HG03460 (cell line): ENCODE measurements around the gene TMEM213.
"Not testable (repeated sequence)": the region's sequence is repeated elsewhere in the genome, so short reads cannot be mapped to it uniquely, and the experiment has no call there.

Experiments used
- ATAC-seq: cut with Tn5 transposase; IDR thresholded peaks from one replicate; pipeline ENCODE4 v1.9.1; 2021; ENCODE audit not compliant: unreplicated experiment

TMEM213 gene

DNA sequence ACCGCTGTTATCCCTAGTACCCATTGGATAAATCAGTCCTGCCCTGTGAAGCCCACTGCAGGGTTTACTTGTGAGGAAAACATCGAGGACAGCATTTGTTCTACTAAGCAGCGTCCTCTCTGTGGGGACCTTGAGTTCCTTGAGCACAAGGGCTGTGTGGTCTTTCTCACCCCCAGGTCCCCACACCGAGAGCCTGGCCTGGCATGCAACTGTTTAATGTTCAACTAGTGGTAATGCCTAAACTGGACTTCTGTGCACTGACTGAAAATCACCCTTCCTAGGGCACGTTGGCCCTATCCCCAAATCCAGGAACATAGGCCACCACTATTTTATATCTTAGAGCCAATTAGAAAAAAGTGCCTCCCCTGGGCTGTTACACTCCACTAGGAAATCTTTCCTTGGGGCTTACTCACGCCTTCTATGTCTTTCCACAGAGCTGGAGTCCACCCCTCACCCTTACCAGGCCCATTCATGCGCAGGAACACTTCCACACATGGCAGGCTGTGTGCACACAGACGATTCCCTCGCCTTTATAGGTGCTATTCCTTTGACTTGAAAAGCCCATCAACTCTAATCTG, 1.7 kb upstream of the TMEM213 start:
- ATAC-seq: no peak

DNA sequence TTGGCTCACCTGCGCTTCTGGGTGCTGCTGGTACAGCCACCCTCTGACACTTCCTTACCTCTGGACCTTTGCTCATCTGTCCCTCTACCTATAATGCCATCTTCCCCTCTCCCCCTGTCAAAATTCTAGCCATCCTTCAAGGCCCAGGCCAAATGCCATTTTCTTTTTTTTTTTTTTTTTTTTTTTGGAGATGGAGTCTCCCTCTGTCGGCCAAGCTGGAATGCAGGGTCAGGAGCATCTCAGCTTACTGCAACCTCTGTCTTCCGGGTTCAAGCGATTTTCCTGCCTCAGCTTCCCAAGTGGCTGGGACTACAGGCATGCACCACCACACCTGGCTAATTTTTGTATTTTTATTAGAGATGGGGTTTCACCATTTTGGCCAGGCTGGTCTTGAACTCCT, 748 bp upstream of the TMEM213 start:
- ATAC-seq: not testable (repeated sequence)

DNA sequence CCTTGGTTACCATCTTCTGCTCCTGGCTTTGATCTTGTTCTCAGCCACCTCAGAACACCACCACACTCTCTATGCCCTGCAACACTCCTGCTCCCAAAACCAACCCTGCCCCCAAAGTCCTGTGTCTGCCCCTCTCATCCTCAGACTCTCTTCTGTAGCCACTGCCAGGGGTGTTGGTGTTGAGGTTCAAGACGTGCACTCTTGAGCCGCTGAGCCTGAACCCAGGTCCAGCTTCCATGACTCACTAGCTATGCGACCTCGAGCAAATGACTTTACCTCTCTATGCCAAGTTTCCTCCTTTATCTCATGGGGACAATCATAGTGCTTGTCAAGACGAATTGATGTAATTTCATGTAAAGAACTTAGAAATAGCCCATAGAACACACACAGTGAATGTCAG, 1.0 kb downstream of the TMEM213 start:
- ATAC-seq: no peak

DNA sequence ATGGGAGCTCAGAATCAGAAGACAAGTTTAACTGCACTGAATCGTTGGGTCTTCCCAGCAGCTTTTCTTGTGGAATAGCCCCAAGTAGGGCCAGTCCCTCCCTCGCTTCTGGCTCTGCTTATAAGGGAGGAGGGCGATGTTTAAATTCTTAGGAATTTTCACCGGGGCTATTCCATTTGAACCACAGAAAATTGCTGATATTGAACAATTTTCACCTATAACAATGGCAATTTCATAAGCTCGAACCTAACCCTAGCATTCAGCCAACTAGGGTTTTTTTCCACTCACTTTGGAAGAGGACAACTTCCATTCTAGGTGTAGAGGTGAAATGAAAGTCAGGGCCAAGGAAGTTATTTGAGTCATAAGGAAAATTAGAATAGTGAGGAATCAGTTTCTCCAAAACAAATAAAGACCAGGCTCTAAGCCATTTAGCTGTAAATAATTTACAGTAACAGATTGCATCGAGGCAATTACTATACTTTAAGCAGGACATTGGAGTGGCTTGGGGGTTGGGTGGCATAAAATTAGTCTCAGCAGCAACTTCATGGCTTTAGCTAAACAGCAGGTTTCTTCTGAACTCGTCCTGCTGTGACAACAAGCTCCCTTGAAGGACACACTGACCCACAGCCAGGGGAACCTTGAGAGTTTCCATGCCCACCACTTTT, 1.7 kb downstream of the TMEM213 start:
- no peak for ATAC-seq

DNA sequence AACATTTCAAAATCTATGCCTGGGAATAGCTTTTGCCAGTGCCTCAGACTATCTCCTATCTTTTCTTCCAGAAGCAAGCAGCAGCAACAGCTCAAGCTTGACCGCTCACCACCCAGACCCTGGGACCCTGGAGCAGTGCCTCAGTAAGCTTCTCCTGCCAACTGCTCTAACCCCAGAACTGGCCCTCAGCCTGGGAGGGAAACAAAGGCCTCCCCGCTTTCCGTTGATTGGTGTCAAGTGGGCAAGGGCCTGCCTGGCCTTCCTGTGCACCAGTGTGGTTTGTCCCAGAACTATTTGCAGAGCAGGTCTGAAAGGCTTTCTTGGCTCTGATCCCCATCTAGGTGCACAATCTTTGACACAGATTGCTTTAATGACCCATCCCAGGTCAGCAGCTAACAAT, 3.5 kb downstream of the TMEM213 start:
- no peak for ATAC-seq

DNA sequence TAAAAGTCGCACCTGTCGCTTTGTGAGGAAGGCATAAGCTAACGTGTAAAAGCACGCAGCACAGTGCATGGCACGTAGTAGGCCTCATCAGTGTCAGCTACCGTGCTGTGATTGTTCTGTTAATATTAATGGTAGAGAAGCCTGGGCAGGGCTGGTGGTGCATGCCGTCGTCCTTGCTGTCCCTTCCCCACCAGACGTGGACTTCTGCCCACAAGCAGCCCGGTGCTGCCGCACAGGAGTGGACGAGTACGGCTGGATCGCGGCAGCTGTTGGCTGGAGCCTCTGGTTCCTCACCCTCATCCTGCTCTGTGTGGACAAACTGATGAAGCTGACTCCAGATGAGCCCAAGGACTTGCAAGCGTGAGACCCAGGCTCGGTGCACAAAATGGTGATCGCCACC, 4.9 kb downstream of the TMEM213 start:
- ATAC-seq: no peak

DNA sequence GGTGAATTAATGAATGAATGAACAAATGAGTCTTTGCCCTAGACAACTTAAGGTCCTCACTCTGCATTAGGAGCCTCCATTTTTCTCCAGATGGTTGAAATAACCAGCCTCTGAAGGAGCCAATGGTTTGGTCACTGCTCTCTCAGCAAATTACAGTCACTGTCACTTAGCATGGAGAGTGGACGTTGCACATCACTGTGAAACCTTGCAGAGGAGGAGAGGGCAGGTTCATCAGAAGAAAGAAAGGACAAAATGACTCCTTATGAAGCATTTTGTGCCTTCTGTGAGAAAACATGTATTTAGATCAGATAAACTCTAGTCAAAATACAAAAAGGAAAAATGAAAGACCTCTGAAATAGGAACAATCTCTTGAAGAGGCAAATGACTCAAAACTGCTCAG, 6.8 kb downstream of the TMEM213 start:
- ATAC-seq: no peak

DNA sequence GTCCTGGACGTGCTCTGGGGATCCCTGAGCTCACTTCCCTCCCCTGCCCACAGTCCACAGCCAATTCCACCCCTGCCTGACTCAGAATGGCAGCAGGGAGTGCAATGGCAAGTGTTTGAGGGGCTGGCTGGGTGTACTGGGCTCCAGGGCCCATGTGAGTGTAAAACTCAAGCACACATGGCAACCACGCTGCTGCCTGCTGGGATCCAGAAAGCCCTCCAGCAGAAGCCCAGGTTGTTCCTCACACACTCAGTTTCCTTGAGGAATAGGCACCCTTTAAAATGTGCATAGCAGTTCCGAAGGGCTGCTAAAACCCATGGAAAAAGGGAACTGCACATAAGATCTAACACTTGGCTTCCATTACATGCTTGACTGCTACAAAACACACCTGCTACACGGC, 11.6 kb downstream of the TMEM213 start:
- no peak for ATAC-seq

DNA sequence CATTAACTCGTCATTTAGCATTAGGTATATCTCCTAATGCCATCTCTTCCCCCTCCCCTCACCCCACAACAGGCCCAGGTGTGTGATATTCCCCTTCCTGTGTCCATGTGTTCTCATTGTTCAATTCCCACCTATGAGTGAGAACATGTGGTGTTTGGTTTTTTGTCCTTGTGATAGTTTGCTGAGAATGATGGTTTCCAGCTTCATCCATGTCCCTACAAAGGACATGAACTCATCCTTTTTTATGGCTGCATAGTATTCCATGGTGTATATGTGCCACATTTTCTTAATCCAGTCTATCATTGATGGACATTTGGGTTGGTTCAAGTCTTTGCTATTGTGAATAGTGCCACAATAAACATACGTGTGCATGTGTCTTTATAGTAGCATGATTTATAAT, 13.5 kb downstream of the TMEM213 start:
- not testable (repeated sequence) for ATAC-seq

DNA sequence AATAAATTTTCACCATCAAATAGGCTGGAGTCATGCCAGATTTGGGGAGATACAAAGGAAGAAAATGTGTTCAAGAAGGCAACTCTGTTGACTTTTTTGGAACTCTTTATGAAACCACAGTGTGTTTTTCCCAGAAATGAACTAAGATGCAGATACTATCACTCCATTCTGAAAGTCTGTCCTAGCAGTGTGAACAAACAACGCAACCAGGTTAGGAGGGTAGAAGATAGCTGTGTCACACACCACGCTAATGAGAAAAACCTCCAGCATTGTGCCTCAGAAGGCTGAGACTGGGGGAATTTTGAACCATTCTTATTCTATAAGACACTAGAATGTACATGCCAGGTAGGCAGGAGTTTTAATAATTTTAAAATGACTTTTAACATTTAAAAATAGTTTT, 16.2 kb downstream of the TMEM213 start:
- ATAC-seq: no peak

DNA sequence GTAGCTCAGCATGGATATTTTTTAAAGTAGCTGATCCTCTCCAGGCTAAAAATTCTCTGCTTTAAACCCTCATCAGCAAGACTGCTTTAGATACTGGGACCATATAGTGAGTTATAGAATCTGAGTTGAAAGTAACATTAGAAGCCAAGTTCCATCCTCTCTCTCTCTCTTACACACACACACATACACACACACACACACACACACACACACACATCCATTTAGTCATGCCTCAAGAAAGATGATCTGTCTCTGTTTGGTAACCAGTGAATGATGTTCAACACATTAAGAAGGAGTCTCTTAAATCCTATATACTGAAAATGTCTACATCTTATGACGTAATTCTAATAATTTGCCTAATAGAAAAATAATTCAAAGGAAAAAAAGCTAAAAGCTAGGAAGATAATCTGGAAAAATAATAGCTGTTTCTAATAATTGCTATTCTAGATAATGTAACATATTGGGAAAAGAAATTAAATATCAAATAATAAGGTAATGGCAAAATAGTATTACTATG, 17.1 kb downstream of the TMEM213 start:
- ATAC-seq: no peak

DNA sequence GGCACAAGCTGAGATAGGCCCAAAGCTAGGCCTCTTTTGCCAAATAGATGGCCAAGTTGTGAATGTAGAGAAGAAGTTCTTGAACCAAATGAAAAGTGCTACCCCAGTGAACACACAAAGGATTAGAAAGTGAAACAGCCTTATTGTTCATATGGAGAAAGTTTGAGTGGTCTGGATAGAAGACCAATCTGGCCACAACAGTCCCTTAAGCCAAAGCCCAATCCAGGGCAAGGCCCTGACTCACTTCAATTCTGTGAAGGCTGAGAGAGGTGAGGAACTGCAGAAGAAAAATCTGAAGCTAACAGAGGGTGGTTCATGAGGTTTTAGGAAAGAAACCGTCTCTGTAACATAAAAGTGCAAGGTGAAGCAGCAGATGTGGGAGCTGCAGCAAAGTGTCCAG, 18.9 kb downstream of the TMEM213 start:
- ATAC-seq: no peak

DNA sequence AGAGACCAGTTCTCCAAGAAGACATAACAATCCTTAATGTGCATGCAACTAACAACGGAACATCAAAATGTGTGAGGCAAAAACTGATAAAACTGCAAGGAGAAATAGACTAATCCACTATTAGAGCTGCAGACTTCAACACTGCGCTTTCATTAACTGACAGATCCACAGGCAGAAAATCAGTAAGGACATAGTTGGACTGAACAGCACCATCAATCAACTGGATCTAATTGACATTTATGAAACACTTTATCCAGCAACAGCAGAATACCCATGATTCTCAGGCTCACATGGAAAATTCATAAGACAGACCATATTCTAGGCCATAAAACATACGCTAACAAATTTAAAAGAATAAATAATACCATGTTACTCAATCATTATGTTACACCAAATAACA, 21.8 kb downstream of the TMEM213 start:
- ATAC-seq: no peak

DNA sequence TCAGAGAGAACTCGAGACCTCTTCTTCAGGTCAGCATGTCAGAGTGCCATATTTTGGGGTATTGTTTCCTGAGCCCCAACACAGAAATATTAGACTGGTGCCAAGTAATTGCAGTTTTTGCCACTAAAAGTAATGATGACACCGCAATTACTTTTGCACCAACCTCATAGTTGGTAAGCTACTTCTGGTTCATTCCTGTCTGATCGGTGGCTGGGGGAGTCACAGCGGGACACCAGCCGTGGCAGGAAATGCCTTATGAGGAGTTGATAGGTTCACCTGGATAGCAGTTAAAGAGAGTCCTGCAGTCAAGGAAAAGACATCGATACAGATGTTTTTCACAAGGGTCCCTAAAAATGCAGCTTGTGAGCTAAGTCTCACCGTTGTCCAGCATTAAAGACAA, 24.1 kb downstream of the TMEM213 start:
- ATAC-seq: no peak

DNA sequence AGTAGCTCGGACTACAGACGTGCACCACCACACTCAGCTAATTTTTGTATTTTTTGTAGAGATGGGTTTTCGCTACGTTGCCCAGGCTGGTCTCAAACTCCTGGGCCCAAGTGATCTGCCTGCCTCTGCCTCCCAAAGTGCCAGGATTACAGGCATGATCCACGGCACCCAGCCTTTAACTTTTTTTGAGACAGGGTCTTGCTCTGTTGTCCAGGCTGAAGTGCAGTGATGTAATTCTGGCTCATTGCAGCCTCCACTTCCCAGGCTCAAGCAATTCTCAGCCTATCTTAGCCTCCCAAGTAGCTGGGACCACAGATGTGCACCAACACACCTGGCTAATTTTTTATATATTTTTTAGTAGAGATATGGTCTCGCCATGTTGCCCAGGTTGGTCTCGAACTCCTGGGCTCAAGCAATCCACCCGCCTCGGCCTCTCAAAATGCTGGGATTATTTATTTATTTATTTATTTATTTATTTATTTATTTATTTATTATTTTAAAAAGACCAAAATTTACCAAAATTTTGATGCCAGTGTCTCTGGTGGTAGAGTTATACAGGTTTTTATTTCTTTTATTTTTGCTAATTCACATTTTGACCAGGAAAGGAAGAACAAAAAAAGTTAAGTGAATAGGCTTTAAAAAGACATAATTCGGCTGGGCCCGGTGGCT, 25.2 kb downstream of the TMEM213 start:
- no peak for ATAC-seq

DNA sequence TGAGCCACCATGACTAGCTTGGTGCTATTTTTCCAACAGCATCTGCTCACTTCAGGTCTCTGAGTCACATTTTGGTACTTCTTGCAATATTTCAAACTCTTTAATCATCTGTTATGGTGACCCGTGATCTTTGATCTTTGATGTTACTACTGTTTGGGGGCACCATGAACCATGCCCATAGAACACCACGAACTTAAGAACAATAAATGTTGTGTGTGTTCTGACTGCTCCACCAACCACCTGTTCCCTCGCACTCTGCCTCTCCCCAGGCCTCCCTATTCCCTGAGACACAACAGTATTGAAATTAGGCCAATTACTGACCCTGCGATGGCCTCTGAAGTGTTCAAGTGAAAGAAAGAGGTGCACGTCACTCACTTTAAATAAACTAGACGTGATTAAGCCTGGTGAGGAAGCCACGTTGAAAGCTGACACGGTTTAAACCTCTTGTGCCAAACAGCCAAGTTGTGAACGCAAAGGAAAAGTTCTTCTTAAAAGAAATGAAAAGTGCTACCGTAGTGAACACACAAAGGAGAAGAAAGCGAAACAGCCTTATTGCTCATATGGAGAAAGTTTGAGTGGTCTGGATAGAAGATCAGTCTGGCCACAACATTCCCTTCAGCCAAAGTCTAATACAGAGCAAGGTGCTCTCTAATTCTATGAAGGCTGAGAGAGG, 27.4 kb downstream of the TMEM213 start:
- ATAC-seq: no peak

DNA sequence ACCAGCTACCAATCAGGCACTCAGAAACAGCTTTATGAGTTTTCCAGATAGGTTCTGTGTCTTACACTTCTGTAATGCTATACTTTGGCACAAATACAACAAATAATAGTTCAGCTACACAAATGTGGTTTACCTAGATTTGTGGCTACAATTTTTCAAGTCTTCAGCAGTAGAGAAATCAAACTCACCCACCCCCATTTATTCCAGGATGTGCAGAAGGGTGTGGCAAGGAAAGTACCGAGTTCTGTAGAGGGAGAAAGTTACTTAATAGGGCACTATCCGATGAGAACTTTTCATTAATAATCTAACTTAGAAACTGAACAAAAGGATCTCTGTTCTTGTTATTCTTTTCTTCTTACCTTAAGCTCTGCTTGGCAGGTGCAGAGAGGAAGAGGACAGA, 30.5 kb downstream of the TMEM213 start:
- ATAC-seq: no peak

DNA sequence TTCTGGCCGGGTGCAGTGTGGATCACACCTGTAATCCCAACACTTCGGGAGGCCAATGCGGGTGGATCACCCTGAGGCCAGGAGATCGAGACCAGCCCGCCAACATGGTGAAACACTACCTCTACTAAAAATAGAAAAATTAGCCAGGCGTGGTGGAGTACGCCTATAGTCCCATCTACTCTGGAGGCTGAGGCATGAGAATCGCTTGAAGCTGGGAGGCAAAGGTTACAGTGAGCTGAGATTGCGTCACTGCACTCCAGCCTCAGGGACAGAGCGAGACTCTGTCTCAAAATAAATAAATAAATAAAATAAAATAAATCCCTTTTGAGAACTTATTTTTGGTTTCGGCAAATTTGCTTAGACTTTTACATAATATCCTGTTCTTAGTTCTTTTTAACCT, 31.5 kb downstream of the TMEM213 start:
- no peak for ATAC-seq

DNA sequence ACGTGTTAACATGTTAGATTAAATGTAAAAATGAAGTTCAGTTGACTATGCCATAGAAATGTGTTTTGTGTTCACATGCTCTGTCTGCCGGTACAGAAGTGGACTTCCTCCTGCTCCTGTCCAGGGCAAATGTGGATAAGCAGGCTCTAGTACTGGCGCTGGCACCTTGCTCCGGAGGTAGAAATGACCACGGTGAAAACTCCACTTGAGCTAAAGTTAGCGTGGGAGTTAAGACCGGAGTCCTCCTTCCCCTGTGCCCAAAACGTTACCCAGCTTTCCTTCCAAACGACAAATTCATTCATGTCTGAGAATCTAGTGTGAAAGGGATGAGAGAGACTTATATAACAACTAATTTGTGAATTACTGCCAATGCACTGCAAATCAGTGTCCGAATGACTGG, 35.2 kb downstream of the TMEM213 start:
- no peak for ATAC-seq

DNA sequence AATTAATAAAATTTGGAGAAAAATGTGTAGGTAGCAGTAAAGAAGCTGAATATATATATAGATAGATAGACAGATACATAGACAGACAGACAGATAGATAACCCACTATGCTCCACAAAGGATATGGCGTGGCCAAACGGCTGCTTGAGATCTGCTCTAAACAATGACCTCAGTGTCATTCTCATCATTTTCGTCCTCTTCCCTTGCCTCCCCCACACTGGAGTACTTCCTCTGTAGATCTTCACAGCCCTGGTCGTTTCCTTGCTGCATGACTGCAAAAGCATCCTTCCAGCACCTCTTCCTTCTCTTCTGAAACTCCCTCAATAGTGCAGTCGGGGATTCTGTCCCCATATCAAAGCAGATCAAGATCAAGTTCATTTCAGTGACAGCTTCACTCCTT, 35.8 kb downstream of the TMEM213 start:
- ATAC-seq: no peak

DNA sequence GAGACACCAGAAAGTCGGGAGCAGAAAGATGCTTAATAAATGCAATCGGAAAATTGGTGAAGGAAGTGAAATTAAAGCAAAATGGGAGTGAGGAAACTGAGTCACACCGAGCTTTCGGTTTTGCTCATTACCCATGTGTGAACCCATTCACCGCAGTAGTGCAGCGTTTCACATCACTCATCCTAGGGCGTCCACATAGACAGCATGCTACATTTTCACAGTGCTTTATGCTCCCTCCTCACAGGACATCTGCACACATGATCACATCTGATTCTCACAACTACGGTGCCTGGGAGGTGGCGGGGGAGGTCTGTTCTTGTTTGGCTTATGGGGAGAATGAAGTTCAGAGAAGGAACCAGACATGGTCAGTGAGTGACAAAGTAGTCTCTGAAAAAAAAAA, 36.8 kb downstream of the TMEM213 start:
- no peak for ATAC-seq

DNA sequence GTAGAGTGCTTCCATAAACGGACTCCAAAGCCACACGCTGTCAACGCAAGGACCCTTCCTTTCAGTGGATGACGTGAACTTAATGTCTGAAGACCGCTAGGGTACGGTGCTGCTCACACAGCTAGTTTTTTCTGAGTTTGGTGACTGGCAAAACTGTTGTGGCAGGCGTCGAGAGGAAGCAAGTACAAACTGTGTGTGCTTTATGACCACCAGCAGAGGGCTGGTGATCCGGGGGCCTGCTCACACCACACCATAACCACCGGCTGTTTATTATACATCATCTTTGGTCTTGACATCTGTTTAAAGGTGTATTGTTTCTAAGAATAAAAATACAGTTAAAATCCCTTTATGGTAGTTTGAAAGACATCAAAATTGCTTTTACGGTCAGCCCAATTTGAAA, 37.3 kb downstream of the TMEM213 start:
- ATAC-seq: no peak
